ENCODE results near the gene CTRL. TPM values are rescaled to one million over a fixed set of nuclear protein-coding genes. Genes with fewer than 3 reads are reported as not detected.

CTRL gene
- total and polyA plus RNA-seq, 12 donors, result 0.09 to 4.6 (median 1.2) TPM; not detected in 1

- no peaks in the 10 kb centered on the region for H3K27me3 ChIP-seq
- H3K27ac ChIP-seq, result peak overlapping the region in 1 of 5 donors; percentile 45
- peaks cover 0 to 83% of the 10 kb centered on the region in 2 donors for H3K36me3 ChIP-seq (replicated peaks in 1 of 2)
- no peak overlapping the region for H3K4me3 ChIP-seq
- H3K9me3 ChIP-seq (replicated peaks in 1 of 3), result no peaks in the 10 kb centered on the region
- TF ChIP-seq POLR2A (IDR thresholded peaks at IDR 0.05) (no peak), CTCF (IDR thresholded peaks at IDR 0.05) (no peak)
- peaks cover 8 to 28% of the 10 kb centered on the region in 2 donors for H3K4me1 ChIP-seq (replicated peaks in 1 of 2)
- no peak for DNase-seq
- intact Hi-C loops (cut with DNase I), result no loop called here
- 90 to 93% (median 91%) methylated on average over 11 to 15 of the region's 15 CpGs for WGBS, 4 donors
Measured at GRCh38 chr16:67948015-67948414, 16.4 kb upstream of the CTRL start.

GRCh38 chr16:67946966-67947558, 15.4 kb upstream of the CTRL start:
- no peak for TF ChIP-seq CTCF (IDR thresholded peaks at IDR 0.05)
- no peak for TF ChIP-seq POLR2A (IDR thresholded peaks at IDR 0.05)
- no peak for DNase-seq
- Histone ChIP-seq H3K4me1 (replicated peaks in 1 of 2) (peaks cover 8 to 27% of the 10 kb centered on the region in 2 donors), H3K27ac (peak overlapping the region in 1 of 5 donors; percentile 45), H3K36me3 (replicated peaks in 1 of 2) (peaks cover 0 to 83% of the 10 kb centered on the region in 2 donors), H3K27me3 (no peaks in the 10 kb centered on the region), H3K4me3 (no peak overlapping the region), H3K9me3 (replicated peaks in 1 of 3) (no peaks in the 10 kb centered on the region)
- intact Hi-C loops (cut with DNase I), result no loop called here
- WGBS, 4 donors, result 90 to 92% (median 92%) methylated on average over 17 to 28 of the region's 28 CpGs; no CpG with 5 or more reads in 1 of the 4 donors

- DNase-seq, result no peak
- H3K4me3 ChIP-seq, result no peak overlapping the region
- peak overlapping the region in 1 of 5 donors; percentile 67 for H3K27ac ChIP-seq
- intact Hi-C loops (cut with DNase I), result no loop called here
- H3K36me3 ChIP-seq (replicated peaks in 1 of 2), result peaks cover 0 to 74% of the 10 kb centered on the region in 2 donors
- WGBS, 4 donors, result 89 to 95% (median 94%) methylated on average over 5 to 20 of the region's 20 CpGs
- H3K27me3 ChIP-seq, result no peaks in the 10 kb centered on the region
- no peak for TF ChIP-seq CTCF (IDR thresholded peaks at IDR 0.05)
- TF ChIP-seq POLR2A (IDR thresholded peaks at IDR 0.05), result no peak
- peaks cover 0 to 18% of the 10 kb centered on the region in 2 donors for H3K4me1 ChIP-seq (replicated peaks in 1 of 2)
- H3K9me3 ChIP-seq (replicated peaks in 1 of 3), result no peaks in the 10 kb centered on the region
Measured at GRCh38 chr16:67946128-67946569, 14.5 kb upstream of the CTRL start.

GRCh38 chr16:67945392-67945933, 13.8 kb upstream of the CTRL start:
- Histone ChIP-seq H3K4me3 (no peak overlapping the region), H3K27me3 (no peaks in the 10 kb centered on the region), H3K9me3 (replicated peaks in 1 of 3) (no peaks in the 10 kb centered on the region), H3K36me3 (replicated peaks in 1 of 2) (peaks cover 0 to 67% of the 10 kb centered on the region in 2 donors), H3K4me1 (replicated peaks in 1 of 2) (peaks cover 0 to 17% of the 10 kb centered on the region in 2 donors), H3K27ac (peak overlapping the region in 1 of 5 donors; percentile 67)
- TF ChIP-seq CTCF (IDR thresholded peaks at IDR 0.05) (no peak), POLR2A (IDR thresholded peaks at IDR 0.05) (no peak)
- WGBS, 4 donors, result 80 to 92% (median 87%) methylated on average over 10 to 24 of the region's 24 CpGs
- intact Hi-C loops (cut with DNase I), result no loop called here
- DNase-seq, result peak in 1 of 7 donors; percentile 55

Measured in adrenal gland (tissue), 12 donors.